SJSA1 (cell line): Measurements from ENCODE around the gene NOL9. TPM values are rescaled to one million over a fixed set of nuclear protein-coding genes. Genes with fewer than 3 reads are reported as not detected.
"Not testable (repeated sequence)": the region's sequence is repeated elsewhere in the genome, so short reads cannot be mapped to it uniquely, and the experiment has no call there.

ENCODE experiments used
- DNase-seq, 2 experiments: peaks; one replicate each; pipeline ENCODE4 v3.0.0-alpha.2; 2015 to 2020; ENCODE audit warnings: low spot score in 2 of 2, low read depth in 1 of 2
- H3K27ac ChIP-seq: fragments of 250-450 bp; sonication (Bioruptor Pico); 2 replicates; pipeline ENCODE4 v1.5.1; 2020; ENCODE audit warnings: mild to moderate bottlenecking, moderate library complexity
- H3K27me3 ChIP-seq: fragments of 250-450 bp; sonication (Bioruptor Pico); replicated peaks from 2 replicates; pipeline ENCODE4 v1.5.1; 2020; ENCODE audit warnings: mild to moderate bottlenecking, moderate library complexity
- H3K36me3 ChIP-seq: fragments of 250-450 bp; sonication (Bioruptor Pico); 2 replicates; pipeline ENCODE4 v1.5.1; 2020; ENCODE audit warnings: mild to moderate bottlenecking
- H3K4me1 ChIP-seq: fragments of 250-450 bp; sonication (Bioruptor Pico); replicated peaks from 2 replicates; pipeline ENCODE4 v1.6.1; 2021; ENCODE audit warnings: mild to moderate bottlenecking
- H3K4me3 ChIP-seq: fragments of 250-450 bp; sonication (Bioruptor Pico); 2 replicates; pipeline ENCODE4 v1.5.1; 2020; ENCODE audit warnings: mild to moderate bottlenecking
- H3K9me3 ChIP-seq: fragments of 250-450 bp; sonication (Bioruptor Pico); replicated peaks from 2 replicates; pipeline ENCODE4 v1.5.1; 2020; ENCODE audit warnings: mild to moderate bottlenecking
- total RNA-seq: library from RNA; depleted of rRNA; stranded (reverse); fragments of >200 nt; shearing (Covaris generic); gene quantifications from 2 replicates; pipeline ENCODE4 v1.2.3, GENCODE V29; 2014; rRNA removed

NOL9 gene
- 20.0 and 32.0 TPM in 2 replicates for total RNA-seq

DNA sequence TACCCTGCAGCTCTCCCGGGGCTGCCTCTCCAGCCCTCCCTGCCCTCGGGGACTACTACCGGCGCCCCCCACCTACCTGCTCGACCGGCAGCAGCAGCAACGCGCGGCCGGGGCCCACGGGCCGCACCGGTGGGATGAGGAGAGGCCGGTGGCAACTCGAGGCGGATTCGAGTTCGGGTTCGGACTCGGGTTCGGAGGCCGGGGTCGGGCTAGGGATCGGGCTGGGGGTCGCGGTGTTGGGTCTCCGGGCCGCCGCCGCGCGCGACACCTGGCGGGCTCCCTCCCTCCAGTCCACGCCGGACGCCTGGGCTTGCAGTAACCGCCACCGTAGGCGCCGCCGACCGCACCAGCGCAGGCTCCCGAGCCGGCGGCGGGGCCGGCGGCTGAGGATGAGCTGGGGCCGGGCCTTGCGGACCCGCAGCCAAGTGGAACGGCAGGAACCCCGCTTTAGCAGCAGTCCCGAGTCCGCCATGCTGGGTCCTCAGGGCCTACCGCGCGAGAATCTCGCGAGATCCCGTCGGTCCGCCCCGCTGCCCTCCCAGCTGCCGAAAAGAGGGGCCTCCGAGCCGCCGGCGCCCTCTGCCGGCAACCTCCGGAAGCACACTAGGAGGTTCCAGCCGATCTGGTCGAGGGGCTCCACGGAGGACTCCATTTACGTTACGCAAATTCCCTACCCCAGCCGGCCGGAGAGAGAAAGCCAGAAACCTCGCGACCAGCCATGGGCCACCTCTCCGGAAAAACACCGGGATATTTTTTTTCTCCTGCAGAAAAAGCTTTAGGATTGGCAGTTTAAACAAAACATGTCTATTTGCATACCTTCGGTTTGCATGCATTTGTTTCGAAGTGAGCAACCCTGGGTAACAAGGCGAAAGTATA is at the start of gene NOL9:
TSS of gene NOL9 (minus strand) at position 483 of the 876 bp plus-strand sequence. CDS start at position 472, 11 bp downstream.
- Histone ChIP-seq H3K27ac (peak within 1 kb of the TSS; percentile 45), H3K4me1 (peaks cover 6% of the 10 kb centered on the region; the same call in 1 of the 2 replicates), H3K9me3 (no peaks in the 10 kb centered on the region)

GRCh38 chr1:6603238-6603914 is 49.1 kb upstream of the NOL9 start:
- Histone ChIP-seq H3K27ac (peak overlapping the region; percentile 89), H3K9me3 (no peaks in the 10 kb centered on the region), H3K4me3 (peak overlapping the region; percentile 66), H3K4me1 (peaks cover 42% of the 10 kb centered on the region), H3K27me3 (no peaks in the 10 kb centered on the region), H3K36me3 (peaks cover 11% of the 10 kb centered on the region)
- DNase-seq: peak in 1 of 2 experiments; percentile 91

More for the DNA sequence above, at the start of gene NOL9:
- Histone ChIP-seq H3K4me3 (peak within 1 kb of the TSS; percentile 91), H3K27me3 (no peaks in the 10 kb centered on the region), H3K36me3 (peaks cover 24% of the 10 kb centered on the region)
- DNase-seq: peak; percentile 92

- peak; percentile 93 for DNase-seq
- H3K36me3 ChIP-seq: peaks cover 16% of the 10 kb centered on the region
- H3K27me3 ChIP-seq: no peaks in the 10 kb centered on the region
- no peaks in the 10 kb centered on the region for H3K9me3 ChIP-seq
- peak within 1 kb of the TSS; percentile 89 for H3K27ac ChIP-seq
- peaks cover 42% of the 10 kb centered on the region for H3K4me1 ChIP-seq
- H3K4me3 ChIP-seq: peak within 1 kb of the TSS; percentile 66
These were observed 48.4 kb upstream of the NOL9 start, which contains the start of gene KLHL21 for GRCh38 chr1:6602669-6603237. Gene KLHL21 (minus strand): TSS chr1:6602869. CDS start chr1:6602817, 52 bp downstream.

DNA sequence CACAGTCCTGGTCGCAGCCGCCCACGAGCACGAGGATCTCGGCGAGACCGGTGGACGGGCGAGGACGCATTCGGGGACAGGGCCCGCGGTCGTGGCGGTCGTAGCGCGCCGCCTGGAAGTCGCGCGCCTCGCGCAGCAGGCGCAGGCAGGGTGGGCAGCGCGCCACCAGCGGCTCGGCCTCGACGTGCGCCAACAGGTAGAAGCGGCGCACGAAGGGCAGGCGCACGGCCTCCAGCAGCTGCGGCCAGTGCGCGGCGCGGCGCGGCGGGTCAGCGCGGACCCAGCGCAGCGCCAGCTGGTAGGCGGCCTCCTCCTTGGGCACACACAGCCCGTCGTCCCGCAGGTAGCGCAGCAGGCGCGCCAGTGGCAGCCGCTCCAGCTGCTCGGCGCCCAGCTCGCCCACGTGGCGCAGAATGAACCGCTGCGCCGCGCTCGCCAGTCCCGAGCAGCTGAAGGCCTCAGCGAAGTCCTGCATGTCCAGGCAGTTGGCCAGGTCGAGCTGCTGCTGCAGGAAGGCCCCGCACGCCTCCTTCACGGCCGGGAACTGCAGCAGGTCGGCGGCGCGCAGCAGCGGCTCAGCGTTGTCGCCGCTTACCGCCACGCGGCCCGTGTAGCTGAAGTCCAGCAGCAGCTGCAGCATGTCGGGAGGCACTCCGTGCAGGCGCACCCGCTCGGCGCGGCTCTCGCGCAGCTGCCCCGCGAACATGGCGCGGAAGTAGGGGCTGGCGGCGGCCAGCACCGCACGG is 47.8 kb upstream of the NOL9 start:
- peaks cover 42% of the 10 kb centered on the region for H3K4me1 ChIP-seq
- peaks cover 23% of the 10 kb centered on the region for H3K36me3 ChIP-seq
- peak in 1 of 2 experiments; percentile 89 for DNase-seq
- peak overlapping the region; percentile 66 for H3K4me3 ChIP-seq
- H3K27ac ChIP-seq: peak overlapping the region; percentile 55
- no peaks in the 10 kb centered on the region for H3K9me3 ChIP-seq
- no peaks in the 10 kb centered on the region for H3K27me3 ChIP-seq

GRCh38 chr1:6601049-6601922 is 47.0 kb upstream of the NOL9 start:
- DNase-seq: peak; percentile 83 to 90
- H3K4me1 ChIP-seq: peaks cover 42% of the 10 kb centered on the region
- no peaks in the 10 kb centered on the region for H3K9me3 ChIP-seq
- H3K4me3 ChIP-seq: peak overlapping the region; percentile 66
- peaks cover 31% of the 10 kb centered on the region for H3K36me3 ChIP-seq
- H3K27me3 ChIP-seq: no peaks in the 10 kb centered on the region
- peak overlapping the region; percentile 55 for H3K27ac ChIP-seq

GRCh38 chr1:6600410-6601048 is 46.2 kb upstream of the NOL9 start:
- H3K27ac ChIP-seq: peak overlapping the region; percentile 55
- H3K4me3 ChIP-seq: peak overlapping the region; percentile 66
- peaks cover 42% of the 10 kb centered on the region for H3K4me1 ChIP-seq
- peaks cover 38% of the 10 kb centered on the region for H3K36me3 ChIP-seq
- no peak for DNase-seq
- H3K27me3 ChIP-seq: no peaks in the 10 kb centered on the region
- H3K9me3 ChIP-seq: no peaks in the 10 kb centered on the region

GRCh38 chr1:6599991-6600390 is 45.7 kb upstream of the NOL9 start:
- H3K9me3 ChIP-seq, DNase-seq, H3K27me3 ChIP-seq, H3K4me3 ChIP-seq, H3K27ac ChIP-seq: not testable (repeated sequence)
- peaks cover 44% of the 10 kb centered on the region for H3K36me3 ChIP-seq
- H3K4me1 ChIP-seq: peaks cover 42% of the 10 kb centered on the region

DNA sequence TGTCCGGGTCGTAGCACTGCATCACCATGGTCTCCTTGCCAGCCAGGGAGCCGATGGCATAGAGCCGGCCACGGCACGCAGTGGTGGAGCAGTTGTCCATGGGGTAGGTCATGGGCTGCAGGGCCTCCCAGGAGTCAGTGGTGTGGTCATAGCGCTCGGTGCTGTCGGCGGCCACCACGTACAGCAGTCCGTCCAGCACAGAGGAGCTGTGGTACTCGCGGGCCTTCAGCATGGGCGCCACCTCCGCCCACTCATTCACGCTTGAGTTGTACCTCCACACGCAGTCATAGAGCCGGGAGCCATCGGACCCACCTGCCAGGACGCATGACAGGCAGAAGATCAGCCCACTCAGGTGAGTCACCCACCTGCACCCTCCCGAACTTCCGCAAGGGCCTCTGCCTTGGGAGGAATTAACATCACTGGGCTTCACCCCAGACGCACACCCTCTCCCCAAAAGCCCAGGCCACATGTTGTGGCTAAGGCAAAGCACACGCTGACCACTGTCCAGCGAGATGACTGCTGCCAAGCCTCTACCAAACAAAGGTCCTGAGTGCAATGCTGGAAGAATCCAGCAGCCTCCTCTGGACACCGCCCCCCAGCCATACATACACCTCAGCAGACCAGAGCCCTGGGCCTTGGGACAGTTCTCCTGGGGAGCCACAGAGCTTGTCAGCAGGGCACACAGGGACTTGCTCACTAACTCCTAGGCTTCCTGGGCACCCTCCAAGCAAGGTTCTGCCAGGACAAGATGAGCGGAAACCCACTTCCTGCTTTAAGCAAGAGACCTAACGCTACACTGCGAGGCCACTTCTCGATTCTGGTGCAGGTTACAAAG is 45.0 kb upstream of the NOL9 start:
- Histone ChIP-seq H3K27me3 (no peaks in the 10 kb centered on the region), H3K9me3 (no peaks in the 10 kb centered on the region), H3K36me3 (peaks cover 48% of the 10 kb centered on the region), H3K4me3 (no peak overlapping the region), H3K4me1 (peaks cover 36% of the 10 kb centered on the region), H3K27ac (no peak overlapping the region)
- no peak for DNase-seq

- Histone ChIP-seq H3K36me3 (peaks cover 63% of the 10 kb centered on the region), H3K27me3 (no peaks in the 10 kb centered on the region)
- no peak for DNase-seq
These were observed 43.4 kb upstream of the NOL9 start for GRCh38 chr1:6597777-6598131.

DNA sequence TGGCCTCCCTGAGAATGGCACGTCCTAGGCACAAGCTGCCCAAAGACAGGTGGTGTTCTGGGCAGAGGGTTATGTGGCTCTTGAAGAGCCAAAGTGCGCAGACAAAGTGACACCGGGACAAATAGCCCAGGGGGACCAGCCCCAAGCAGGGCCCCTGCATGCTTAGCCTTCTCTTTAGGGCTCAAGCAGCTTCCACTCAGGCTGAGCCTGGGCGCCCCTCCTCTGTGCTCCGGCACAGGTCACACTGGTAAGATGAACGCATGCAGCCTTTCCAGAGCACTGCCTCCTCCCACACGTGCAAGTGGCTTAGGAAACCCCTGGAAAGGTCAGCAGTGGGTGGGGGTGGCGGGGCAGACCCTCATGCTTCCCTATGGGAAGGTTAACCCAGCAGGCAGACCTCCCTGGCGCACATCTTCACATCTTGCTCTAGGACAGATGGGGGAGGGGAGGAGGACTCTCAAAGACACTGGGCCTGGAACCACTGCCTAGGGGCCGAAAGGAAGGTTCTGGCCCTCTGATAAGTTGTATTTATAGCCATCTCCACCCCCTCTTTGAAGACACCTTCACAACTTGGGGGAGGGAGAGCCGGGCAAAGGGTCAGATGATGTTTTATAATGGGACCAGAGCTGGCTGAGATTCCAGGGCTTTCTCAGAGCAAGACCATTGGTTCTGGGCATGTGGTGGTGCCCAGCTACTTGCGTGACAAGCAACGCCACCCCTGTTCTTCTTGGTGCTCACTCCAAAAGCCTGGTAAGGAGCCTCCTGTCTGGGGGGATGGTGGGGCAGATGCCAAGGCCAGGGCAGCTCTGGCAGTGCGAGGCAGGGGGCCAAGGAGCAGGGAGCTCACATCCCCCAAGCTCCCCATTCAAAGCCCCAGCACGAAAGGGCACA is 42.8 kb upstream of the NOL9 start:
- DNase-seq: no peak
- Histone ChIP-seq H3K4me1 (peaks cover 16% of the 10 kb centered on the region), H3K4me3 (no peak overlapping the region), H3K9me3 (no peaks in the 10 kb centered on the region), H3K36me3 (peaks cover 69% of the 10 kb centered on the region), H3K27me3 (no peaks in the 10 kb centered on the region), H3K27ac (no peak overlapping the region)

More at GRCh38 chr1:6597777-6598131, 43.4 kb upstream of the NOL9 start:
- no peaks in the 10 kb centered on the region for H3K9me3 ChIP-seq
- peaks cover 21% of the 10 kb centered on the region for H3K4me1 ChIP-seq
- H3K4me3 ChIP-seq: no peak overlapping the region
- H3K27ac ChIP-seq: no peak overlapping the region

GRCh38 chr1:6596351-6596750 is 42.0 kb upstream of the NOL9 start:
- no peak for DNase-seq
- no peak overlapping the region for H3K27ac ChIP-seq
- H3K4me1 ChIP-seq: peaks cover 8% of the 10 kb centered on the region
- H3K36me3 ChIP-seq: peaks cover 77% of the 10 kb centered on the region
- no peaks in the 10 kb centered on the region for H3K9me3 ChIP-seq
- no peak overlapping the region for H3K4me3 ChIP-seq
- H3K27me3 ChIP-seq: no peaks in the 10 kb centered on the region
